ENCODE results near the gene ERCC2.
"Not testable (repeated sequence)": the region's sequence is repeated elsewhere in the genome, so short reads cannot be mapped to it uniquely, and the experiment has no call there.

ERCC2 gene

GRCh38 chr19:45370410-45371204 is at the start of gene ERCC2:
TSS of gene ERCC2 (minus strand) at chr19:45370573. CDS start at chr19:45370540, 33 bp downstream.
- peak; percentile 97 to 100 for DNase-seq

- no peak for DNase-seq
These were observed 49.5 kb upstream of the ERCC2 start for GRCh38 chr19:45419895-45420294.

DNA sequence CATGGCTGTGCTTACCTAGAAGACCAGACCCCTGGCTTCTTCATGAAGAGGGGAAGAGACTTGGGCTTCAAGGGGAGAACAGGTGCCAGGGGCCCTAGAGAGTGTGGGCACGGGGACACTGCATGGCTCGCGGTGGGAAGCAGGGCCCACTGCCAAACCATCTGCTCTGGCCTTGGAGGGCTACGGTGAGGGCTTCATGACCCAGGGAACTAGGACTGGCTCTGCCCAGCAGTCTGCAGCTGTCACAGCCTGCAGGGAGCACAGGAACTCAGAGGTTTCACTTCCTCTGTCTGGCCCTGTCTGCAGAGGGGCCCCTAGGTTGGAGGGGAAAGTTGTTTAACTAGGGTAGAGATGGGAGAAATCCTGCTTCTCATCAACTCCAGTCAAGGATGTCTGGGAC is 49.0 kb upstream of the ERCC2 start:
- DNase-seq = peak; percentile 58 to 69

DNA sequence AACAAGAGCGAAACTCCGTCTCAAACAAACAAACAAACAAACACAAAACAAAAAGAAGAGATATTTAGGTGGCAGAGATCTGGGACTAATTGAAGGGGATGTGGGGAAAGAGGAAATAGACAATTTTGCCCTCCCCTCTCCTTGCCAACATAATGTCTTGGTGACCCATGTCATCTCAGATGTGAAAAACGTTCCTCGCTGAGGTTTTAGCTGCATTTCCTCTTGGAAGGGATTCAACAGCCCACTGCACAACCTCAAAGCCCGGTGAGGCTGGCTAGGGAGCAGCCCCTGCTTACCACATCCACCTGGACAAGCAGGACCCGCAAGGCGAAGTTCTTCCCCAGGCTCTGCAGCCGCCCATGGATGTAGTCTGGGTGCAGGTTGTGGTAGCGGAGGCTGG is 48.4 kb upstream of the ERCC2 start:
- no peak for DNase-seq

DNA sequence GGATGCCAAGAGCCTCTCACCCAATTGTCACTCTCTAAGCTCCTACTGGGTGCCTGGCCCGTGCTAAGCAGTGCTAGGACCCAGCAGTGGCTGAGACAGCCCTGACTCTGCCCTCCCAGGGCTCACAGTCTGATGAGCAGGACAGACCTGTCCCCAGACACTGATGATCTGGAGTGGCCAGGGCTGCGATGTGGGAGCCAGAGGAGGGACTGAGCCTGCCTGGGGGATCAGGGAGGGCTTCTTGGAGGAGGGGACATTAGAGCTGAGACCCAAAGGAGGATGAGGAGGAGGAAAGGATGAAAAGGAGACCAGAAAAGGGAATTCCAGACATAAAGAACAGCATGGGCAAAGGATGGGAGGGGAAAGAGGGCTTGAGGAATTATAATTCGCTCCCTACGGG is 46.8 kb upstream of the ERCC2 start:
- DNase-seq = no peak

- DNase-seq = no peak
These were observed 44.1 kb upstream of the ERCC2 start for GRCh38 chr19:45414468-45414867.

GRCh38 chr19:45413497-45413896 is 43.1 kb upstream of the ERCC2 start:
- DNase-seq = no peak

DNA sequence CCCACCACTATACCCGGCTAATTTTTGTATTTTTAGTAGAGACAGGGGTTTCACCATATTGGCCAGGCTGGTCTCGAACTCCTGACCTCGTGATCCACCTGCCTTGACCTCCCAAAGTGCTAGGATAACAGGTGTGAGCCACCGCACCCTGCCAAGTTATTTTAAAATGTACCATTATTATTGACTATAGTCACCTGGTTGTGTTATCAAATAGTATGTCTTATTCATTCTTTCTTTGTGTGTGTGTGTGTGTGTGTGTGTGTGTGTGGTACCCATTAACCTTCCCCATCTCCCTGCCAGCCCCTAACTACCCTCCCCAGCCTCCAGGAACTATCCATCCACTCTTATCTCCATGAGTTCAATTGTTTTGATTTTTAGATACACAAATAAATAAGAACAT is 40.0 kb upstream of the ERCC2 start:
- not testable (repeated sequence) for DNase-seq

DNA sequence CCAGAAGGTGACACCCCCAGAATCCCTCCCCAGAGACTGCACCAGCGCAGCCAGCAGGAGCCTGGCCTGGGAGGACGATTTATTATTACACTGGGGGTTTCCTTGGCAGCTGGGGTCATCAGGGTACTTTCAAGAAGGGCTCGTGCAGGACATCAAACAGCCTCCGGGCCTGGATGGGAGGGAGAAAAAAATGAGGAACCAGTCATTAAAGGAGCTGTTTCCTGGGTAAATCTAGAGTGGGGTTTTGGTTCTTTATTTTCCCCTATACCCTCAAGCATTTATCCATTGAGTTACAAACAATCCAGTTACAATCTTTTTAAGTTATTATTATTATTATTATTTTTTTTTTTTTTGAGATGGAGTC is 39.2 kb upstream of the ERCC2 start:
- no peak for DNase-seq

- no peak for DNase-seq
These were observed 38.6 kb upstream of the ERCC2 start for GRCh38 chr19:45408830-45409556.

DNA sequence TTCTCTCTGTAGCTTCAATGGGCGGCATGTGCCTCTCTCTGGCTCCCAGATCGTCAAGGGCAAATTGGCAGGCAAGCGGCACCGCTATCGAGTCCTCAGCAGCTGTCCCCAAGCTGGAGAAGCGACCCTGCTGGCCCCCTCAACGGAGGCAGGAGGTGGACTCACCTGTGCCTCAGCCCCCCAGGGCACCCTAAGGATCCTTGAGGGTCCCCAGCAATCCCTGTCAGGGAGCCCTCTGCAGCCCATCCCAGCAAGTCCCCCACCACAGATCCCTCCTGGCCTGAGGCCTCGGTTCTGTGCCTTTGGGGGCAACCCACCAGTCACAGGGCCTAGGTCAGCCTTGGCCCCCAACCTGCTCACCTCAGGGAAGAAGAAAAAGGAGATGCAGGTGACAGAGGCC is 37.7 kb upstream of the ERCC2 start:
- no peak for DNase-seq

- not testable (repeated sequence) for DNase-seq
These were observed 37.2 kb upstream of the ERCC2 start for GRCh38 chr19:45407585-45407984.

- no peak for DNase-seq
These were observed 36.7 kb upstream of the ERCC2 start for GRCh38 chr19:45407091-45407375.

DNA sequence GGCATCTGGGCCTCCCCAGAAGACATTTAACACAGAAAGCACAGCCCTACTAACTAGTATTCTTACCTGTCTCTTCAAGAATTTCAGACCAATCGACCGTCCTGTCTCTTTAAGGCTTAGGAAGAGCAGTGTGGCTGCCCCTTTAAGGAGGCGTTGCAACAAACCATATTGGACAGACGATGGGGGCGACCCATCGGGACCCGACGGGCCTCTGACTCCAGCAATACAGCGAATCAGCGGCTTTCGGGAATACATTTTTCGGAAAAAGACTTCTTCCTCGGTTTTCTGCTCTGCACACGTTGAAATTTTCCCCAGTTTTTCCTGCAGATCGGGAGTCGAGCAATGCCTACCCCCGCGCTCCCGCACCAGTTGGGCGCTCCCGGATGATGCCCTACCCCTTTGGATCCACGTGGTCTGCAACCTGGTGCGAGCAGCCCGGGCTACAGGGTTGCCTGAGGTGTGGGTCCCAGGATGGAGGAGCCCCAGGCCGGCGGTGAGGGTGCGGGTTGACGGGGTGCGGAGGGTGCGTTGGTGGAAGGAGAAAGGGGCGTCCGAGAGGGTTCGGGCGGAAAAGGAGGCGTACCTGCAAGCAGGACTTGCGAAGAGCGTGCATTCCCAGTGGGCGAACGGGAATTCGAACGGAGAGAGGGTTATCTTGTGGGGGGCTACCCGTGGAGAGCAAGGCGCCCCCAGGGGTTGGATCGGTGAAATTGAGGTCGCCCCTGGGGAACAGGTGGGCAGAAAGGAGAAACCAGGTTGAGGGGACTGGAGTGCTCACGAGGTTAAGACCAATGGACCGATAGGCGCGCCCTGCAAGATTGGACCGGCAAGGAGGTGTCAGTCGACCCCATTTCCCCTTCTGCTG is 36.1 kb upstream of the ERCC2 start, which contains the start of gene POLR1G:
TSS of gene POLR1G (plus strand) at position 419 of the 865 bp plus-strand sequence. CDS start at position 472, 53 bp downstream.
- DNase-seq = peak; percentile 68 to 71

DNA sequence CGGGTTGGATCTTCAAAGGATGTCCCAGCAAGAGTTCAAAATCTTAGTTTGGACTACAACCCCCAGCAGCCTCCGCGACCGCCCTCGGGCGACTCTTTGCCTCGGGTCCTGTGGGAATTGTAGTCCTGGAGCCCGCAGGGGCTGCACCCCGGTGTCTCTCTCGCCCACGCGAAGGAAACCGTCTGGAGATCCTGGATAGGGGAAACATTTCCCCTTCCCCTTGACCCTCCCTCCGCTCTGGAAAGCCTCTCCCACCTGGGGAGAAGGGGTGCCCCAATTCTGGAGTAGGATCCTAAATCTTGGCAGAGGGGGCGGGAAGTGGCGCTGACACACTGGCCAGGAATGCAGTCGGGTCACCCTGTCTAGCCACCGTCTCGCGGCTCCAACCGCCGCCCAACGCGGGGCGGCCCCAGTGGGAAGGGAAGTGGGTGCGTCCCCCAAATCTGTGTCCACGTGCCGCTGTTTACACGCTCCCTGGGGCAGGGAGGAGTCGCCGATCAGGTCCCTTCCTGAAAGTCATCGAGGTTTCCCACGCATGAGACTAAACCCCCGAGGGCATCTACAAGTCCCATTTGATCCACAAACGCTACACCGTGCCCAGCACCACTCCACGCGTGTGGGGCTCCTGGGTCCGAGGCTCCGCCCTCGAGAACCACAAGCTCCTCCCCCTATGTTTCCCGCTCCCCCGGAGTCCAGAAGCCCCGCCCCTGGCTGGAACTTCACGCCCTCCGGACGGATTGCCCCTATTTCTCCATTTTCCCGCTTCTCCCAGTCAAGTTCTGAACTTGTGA is 35.3 kb upstream of the ERCC2 start:
- DNase-seq = peak; percentile 77 to 85

DNA sequence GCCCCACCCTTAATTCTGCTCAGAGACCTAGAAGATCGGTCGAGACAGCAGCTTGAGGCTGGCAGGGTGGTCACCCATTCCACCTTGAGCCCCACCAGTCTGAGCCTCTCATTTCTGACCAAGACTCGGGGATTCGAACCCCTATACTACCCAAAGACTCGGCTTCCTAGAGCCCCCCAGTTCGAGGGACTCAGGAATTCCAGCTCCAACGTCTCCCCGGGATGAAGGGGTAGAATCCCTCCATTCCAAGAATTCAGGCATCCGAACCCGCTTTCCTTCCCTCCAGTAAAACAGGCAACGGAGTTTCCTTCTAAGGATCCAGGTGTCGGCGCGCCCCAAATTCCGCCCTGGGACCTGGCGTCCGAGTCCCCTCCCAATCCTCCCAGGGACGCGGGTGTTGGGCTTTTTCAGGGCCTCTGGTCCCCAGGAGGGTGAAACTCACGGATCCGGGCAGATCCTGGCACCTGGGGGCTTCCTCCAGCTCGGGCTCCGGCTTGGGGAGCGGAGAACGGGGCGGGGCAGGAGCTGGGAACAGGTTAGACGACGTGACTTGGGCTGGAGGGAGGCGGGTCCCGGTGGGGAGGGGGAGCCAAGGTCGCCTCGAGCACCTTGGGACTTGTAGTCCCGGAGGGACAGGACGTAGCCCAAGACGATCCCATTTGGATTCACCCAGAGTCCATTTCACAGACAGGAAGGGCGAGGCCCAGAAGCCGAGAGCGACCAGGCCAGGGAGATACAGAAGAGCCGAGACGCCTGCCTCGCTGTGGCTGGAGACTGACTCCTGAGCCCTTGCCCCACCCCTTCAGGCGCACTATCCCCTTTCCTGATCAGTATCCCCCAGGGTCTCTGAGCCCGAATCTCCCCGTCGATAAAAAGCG is 34.4 kb upstream of the ERCC2 start, which contains the start of gene PPP1R13L:
TSS of gene PPP1R13L (minus strand) at position 513 of the 878 bp plus-strand sequence. CDS start 6,751 bp downstream, outside the sequence.
- DNase-seq = no peak

DNA sequence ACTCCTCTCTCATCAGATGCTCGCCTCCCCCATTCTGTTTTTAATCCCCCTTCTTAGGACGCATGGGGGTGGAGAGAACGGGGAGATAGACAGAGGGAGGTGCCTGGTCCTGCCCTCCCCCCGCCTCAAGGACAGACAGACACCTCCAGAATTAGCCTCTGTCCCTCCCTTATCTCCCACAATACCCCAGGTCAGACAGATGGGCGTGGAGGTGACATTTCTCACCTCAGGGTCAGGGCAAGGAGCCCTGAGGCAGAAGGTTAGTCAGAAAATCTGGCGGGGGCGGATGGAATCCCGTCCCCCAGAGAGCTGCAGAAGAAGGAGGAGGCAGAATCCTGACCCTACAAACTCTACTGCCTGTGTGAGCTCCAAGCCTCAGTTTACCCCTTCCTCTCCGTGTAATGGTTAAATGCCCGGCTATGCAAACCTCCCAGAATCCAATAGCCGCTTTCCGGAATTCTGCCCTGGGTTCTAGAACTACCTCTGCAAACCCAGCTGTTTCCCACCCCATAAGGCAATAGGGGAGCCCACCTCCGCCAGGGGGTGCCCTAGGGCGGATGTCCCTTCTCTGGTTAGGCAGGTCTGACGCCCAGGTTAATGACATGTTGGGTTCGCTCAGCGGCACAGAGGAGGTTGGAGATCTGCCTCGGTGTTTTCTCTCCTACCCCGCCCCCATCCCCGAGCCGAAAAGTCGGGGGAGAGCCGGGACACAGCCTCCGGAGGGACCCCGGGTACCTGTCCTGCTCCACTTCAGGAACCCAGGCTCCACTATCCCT is 33.6 kb upstream of the ERCC2 start:
- peak in 1 of 2 donors; percentile 23 for DNase-seq

GRCh38 chr19:45403272-45403671 is 32.9 kb upstream of the ERCC2 start:
- DNase-seq = no peak

DNA sequence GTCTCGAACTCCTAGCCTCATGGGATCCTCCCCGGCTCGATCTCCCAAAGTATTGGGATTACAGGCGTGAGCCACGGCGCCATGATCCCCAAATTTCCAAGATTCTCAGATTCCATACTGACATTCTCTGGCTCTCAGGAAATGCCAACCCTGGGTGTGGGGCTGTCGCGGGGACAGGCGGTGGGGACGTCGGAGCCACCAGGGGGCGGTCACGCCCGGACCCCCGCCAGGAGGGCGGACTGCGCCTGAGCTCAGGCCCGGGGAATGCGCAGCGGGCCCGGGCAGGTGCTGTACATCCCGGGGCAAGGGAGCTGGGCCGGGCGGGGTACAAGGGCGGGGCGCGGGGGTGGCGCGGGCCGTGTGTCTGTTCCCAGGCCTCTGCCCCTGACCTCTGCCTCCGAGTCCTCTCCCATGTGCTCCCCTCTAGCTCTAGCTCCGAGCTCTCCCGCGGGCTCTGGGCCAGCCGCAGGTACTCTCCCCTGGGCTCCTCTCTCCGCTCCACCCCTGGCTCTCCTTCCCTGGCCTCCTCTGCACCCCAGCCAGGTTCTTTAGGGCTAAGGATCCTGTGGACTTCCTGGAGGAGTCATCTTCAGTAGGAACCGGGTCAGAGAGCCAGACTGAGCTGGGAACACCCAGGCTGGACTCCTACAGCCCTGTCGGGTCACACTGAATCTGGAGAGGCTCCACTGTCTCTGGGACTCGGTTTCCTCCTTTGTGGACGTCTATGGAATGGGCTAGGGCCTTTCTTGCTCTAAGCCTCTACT is 32.1 kb upstream of the ERCC2 start:
- DNase-seq = no peak

GRCh38 chr19:45401815-45402214 is 31.4 kb upstream of the ERCC2 start:
- DNase-seq = no peak
